Activated CD8-positive, alpha-beta memory T cell treated with anti-CD3 and anti-CD28 coated beads, Interleukin-2, amount 50 U/mL, for 48 hours (primary cell): ENCODE data around the gene NANP.
"Not testable (repeated sequence)": the region's sequence is repeated elsewhere in the genome, so short reads cannot be mapped to it uniquely, and the experiment has no call there.

ENCODE experiments used
- DNase-seq: peaks from one replicate; pipeline ENCODE4 v3.0.0-alpha.2; 2020

NANP gene, protein sequence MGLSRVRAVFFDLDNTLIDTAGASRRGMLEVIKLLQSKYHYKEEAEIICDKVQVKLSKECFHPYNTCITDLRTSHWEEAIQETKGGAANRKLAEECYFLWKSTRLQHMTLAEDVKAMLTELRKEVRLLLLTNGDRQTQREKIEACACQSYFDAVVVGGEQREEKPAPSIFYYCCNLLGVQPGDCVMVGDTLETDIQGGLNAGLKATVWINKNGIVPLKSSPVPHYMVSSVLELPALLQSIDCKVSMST

DNA sequence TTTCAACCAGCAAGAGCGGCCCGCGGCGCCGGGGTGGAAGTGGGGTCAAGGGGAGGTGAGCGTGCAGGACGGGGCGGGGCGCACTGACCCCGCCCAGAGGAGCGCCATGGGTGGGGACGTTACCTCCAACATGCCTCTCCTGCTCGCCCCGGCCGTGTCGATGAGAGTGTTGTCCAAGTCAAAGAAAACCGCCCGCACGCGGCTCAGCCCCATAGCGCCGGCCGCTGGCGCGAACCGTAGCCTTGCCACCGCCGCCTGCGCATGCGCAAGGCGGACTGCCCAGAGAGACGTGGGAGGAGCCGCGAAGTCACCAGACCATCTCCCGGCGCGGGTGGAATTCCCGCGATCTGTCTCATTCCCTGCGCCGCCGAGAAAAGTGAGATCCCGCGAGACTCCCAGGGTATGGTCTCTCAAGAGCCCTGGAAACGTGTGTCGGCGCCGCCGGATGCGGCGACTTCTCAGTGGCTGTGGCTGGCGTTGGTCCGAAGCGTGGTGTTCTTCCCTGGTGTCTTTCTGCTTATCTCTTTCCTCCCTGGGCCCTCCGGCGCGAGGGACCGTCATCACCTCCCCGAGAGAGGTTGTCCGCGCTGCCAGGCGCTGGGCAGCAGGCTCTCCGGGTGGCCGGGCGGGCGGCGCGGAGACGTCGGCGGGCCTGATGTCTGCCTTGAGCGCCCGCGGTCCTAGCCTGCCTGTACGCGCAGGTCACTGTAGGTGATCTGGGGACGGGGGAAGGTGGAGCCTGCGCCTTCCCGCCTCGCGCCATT, at the start of gene NANP:
Gene NANP, minus strand, starts transcription at position 279 of the 764 bp plus-strand sequence. Its CDS starts 66 bp downstream, at position 213.
- peak; percentile 94 for DNase-seq

DNA sequence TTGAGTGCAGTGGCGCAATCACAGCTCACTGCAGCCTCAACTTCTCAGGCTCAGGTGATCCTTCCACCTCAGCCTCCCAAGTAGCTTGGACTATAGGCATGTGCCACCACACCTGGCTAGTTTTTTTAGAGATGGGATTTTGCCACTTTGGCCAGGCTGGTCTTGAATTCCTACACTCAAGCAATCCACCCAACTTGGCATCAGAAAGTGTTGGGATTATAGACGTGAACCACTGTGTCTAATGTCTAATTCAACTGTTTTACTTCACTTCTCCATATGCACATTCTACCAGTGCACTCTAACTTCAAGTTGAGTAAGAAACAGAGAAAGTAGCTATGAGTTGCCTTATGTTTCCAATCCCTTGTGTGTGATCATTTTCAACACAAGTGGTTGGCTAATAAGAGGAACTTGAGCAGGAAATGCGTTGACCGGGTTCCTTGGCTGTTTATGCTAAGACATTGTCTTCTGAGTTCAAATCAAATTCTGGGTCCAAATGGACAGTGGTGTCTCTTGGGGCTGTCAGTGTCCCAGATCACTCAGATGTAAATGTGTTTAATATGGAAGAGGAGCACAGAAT, 48.9 kb upstream of the NANP start:
- DNase-seq, result no peak

GRCh38 chr20:25669826-25670422, 46.1 kb upstream of the NANP start:
- no peak for DNase-seq

DNA sequence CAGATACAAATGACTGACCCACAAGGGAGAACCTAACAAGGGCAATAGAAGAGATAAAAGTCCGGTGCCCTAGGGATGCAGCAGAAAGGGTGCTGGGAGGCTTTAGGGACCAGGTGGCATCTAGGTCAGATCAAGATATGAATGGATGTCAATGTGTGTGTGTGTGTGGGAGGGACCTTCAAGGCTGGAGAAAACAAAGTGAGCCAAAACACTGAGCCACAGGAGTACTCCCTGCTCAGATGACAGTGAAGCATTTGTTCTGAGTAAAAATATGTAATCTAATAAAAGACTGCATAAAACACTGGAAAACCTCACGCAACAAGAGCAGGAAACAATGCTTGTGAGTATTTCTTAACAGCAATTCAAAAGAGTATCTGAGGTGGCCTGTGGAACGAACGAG, 44.6 kb upstream of the NANP start:
- DNase-seq, result no peak

DNA sequence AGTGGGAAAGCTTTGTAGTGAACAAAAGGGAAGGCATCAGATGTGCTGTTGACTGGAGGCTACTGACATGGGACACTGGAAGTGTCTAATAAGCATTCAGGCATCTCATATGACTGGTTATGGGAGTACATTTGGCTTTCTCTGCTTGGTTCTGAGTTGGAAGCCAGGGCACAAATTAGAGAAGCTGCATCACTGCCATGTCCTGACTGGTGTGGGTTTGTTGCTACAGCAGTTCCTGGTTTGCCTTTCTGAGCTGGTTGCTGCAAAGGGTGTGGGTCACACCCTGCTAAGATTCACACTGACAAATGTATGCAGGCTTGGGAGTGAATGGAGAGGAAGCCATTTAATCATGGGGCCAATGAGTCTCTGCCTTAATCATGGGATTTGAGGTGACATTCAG, 36.2 kb upstream of the NANP start:
- no peak for DNase-seq

- DNase-seq, result no peak
Observed at GRCh38 chr20:25654487-25654886, 30.7 kb upstream of the NANP start.

DNA sequence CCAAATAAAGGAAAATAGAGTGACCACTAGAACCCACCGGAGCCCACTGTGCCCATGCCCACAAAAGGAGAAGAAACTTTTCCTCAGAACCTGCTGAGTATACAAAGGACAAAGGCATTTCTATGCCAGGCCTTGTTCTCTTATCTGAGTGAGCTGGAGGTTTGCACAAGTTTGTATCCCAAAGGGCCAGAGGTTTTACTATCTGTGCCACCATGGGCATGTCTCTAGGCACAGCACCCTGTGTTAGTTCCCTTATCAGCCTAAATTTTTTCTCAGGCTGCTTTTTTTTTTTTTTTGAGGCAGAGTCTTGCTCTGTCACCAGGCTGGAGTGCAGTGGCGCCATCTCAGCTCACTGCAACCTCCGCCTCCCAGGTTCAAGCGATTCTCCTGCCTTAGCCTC, 29.1 kb upstream of the NANP start:
- DNase-seq, result not testable (repeated sequence)

DNA sequence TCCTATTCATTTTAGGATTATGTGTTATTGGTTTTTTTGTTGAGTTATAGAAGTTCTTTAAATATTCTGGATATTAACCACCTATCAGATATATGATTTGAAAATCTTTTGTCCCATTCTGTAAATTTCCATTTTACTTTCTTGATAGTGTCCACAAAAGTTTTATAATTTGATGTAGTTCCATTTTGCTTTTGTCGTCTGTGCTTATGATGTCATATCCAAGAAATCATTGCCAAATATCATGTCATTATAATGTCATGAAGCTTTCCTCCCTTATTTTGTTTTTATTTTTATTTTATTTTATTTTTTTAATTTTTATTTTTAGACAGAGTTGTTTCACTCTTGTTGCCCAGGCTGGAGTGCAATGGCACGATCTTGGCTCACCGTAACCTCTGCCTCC, 21.0 kb upstream of the NANP start:
- no peak for DNase-seq

DNA sequence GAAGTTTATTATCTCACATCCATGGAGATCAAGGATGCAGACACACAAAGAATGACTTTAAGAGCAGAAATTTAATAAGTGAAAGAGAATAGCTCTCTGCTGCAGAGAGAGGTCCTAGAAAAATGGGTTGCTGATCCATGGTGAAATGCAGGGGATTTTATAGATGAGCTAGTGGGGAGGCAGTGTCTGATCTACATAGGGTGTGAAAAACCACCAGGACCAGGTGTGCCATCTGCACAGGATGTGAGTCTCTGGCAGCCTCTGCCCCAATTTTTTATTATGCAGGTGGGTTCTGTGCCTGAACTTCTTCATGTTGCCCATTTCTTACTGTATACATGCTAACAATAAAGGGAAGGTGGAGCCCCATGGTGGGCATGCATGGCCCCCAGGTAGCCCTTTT, 19.9 kb upstream of the NANP start:
- DNase-seq, result no peak

DNA sequence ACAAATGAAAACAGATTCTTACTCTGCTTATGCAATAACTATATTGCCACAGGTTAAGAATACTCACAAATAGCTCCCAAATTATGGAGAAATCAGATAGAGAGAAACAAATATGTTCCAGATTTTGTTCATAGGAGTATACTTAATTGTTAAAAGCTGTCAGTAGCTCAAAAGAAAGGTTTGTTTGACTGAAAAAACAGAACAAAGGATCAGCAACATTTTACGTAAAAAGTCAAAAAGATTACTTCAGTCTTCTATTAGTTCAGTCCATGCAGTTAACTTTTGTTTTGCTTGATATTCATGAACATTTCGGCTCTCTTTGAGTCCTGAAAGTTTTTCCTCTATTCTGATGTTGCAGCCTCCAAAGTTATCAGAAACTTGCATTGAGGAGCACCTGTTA, 13.4 kb upstream of the NANP start:
- no peak for DNase-seq

- DNase-seq, result no peak
Observed at GRCh38 chr20:25632940-25633790, 9.4 kb upstream of the NANP start.

GRCh38 chr20:25630615-25631014, 6.8 kb upstream of the NANP start:
- not testable (repeated sequence) for DNase-seq

DNA sequence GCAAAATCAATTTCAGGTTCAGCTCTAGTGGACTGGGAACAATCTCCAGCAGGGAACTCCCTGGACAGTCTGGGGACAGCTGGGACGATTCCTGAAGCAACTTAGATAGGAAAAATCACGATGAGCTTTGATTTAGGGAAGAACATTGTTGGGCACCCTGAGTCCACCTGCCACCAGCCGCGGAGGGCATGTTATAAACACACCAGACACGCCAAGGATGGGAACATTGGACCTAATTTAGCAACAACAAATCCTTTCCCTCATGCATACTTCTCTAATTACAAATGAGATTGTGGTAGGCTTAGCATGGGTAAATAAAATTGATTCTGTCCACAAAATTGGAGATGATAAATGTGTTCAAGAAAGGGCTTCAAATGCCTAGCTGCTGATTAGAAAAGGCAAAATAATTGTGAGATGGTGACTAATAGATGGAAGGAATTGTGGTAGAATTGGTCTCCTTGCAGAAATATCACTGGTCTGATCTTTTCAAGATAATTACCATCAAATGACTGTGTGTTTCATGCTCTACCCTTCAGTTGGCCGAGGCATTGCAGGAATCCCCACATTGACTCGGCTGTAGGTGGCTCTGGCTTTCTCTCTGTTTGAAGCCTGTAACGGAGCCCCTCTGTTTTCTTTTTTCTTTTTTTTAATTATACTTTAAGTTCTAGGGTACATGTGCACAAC, 6.1 kb upstream of the NANP start:
- DNase-seq, result no peak

- DNase-seq, result no peak
Observed at GRCh38 chr20:25626779-25627178, 3.0 kb upstream of the NANP start.

DNA sequence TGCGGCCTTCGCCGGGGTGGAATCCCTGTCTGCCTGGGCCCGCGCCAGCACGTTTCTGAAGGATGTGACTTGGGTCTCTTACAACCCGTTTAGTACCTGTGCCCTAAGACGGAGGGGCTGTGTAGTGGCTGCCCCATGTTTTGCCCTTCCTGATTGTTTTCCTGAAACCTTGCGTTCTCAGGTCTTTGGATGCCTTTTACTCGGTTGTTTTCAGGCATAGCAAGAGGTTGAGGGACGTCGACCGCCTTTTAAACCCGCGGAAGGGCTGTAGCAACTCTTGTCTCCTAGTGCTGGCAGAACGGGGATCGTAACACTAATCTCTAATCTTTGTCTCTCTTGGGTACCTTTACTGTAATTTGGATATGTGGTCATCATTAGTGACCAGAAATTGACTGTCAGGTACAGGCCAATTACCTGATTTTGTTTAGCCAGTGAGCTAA, 706 bp upstream of the NANP start:
- DNase-seq, result no peak

- DNase-seq, result peak; percentile 70
Observed at GRCh38 chr20:25623225-25623735, 534 bp downstream of the NANP start.

GRCh38 chr20:25622450-25623224, 1.2 kb downstream of the NANP start:
- DNase-seq, result no peak

GRCh38 chr20:25622049-25622448, 1.8 kb downstream of the NANP start:
- no peak for DNase-seq

DNA sequence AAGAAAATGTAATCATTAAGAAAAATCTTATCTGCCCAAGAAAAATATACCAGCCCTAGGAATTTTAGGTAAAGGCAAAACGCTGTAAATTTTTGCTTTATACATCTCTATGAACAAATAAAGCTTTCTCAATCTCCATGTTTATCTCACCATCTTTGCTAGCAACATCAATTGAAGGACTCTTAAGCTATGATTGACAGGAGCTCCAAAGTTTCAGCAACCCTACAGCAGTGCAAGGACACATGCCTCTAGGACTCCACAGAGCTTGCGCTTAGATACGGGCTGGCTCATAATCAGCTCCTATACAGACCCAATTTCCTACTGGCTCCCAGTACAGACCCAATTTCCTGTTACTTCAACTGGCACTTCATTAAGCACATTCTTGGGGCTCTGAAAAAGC, 4.3 kb downstream of the NANP start:
- no peak for DNase-seq

DNA sequence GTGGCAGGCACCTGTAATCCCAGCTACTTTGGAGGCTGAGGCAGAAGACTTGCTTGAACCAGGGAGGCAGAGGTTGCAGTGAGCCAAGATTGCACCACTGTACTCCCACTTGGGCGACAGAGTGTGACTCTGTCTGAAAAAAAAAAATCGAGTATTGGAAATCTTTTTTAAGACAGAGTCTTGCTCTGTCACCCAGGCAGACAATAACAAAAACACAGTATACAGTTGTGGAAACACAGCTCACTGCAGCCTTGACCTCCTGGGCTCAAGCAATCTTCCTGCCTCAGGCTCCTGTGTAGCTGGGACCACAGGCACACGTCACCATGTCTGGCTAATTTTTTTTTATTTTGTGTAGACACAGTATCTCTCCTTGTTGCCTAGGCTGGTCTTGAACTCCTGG, 15.0 kb downstream of the NANP start:
- no peak for DNase-seq

GRCh38 chr20:25606094-25606695, 17.6 kb downstream of the NANP start:
- DNase-seq, result no peak
